Spleen (tissue), 13 donors: Measurements from ENCODE around the gene RCL1. TPM values are rescaled to one million over a fixed set of nuclear protein-coding genes. Genes with fewer than 3 reads are reported as not detected.
A peak's percentile ranks its signal among the peaks of the same experiment; 100 is the strongest.

ENCODE experiments used
- DNase-seq: peaks from one replicate; pipeline ENCODE4 v3.0.0-alpha.2; 2020
- H3K27ac ChIP-seq, 8 donors: fragments of 200-600 bp; sonication (generic) in 7 of 8; 1 replicate in 4 of 8; 2 replicates in 4 of 8; pipeline versions ENCODE4 v1.5.0 to v1.8.0; 2016 to 2021; ENCODE audit warnings: inconsistent platforms in 4 of 8, mild to moderate bottlenecking in 4 of 8, moderate library complexity in 1 of 8
- H3K27me3 ChIP-seq, 7 donors: fragments of 200-600 bp; sonication (generic) in 6 of 7; replicated peaks in 1 of 7; 1 replicate in 4 of 7; 2 replicates in 3 of 7; pipeline versions ENCODE4 v1.5.0 to v1.8.0; 2016 to 2021; ENCODE audit warnings: inconsistent platforms in 3 of 7, mild to moderate bottlenecking in 1 of 7
- H3K36me3 ChIP-seq, 6 donors: fragments of 200-600 bp; sonication (generic) in 5 of 6; 1 replicate in 4 of 6; 2 replicates in 2 of 6; pipeline versions ENCODE4 v1.5.0 to v1.8.0; 2016 to 2021; ENCODE audit warnings: inconsistent platforms in 2 of 6
- H3K4me1 ChIP-seq, 6 donors: fragments of 200-600 bp; sonication (generic) in 5 of 6; 1 replicate in 3 of 6; 2 replicates in 3 of 6; pipeline versions ENCODE4 v1.5.0 to v1.8.0; 2016 to 2021; ENCODE audit warnings: inconsistent platforms in 3 of 6
- H3K4me3 ChIP-seq, 8 donors: fragments of 200-600 bp; sonication (generic) in 7 of 8; 1 replicate in 4 of 8; 2 replicates in 4 of 8; pipeline versions ENCODE4 v1.5.0 to v1.8.0; 2016 to 2021; ENCODE audit warnings: inconsistent platforms in 4 of 8, mild to moderate bottlenecking in 4 of 8, moderate library complexity in 2 of 8
- H3K9me3 ChIP-seq, 8 donors: fragments of 200-600 bp; sonication (generic) in 7 of 8; 1 replicate in 4 of 8; 2 replicates in 4 of 8; pipeline versions ENCODE4 v1.5.0 to v1.8.0; 2016 to 2021; ENCODE audit warnings: inconsistent platforms in 4 of 8
- CTCF ChIP-seq, 11 experiments: fragments of 200-600 bp in 7 of 11; fragments of 450-650 bp in 4 of 11; sonication (generic) in 4 of 11; IDR thresholded peaks in 8 of 11; conservative IDR thresholded peaks in 3 of 11; 1 replicate in 7 of 11; 2 replicates in 4 of 11; pipeline versions ENCODE4 v1.4.0 to v1.8.0; 2016 to 2021; ENCODE audit warnings: antibody characterized with exemption in 11 of 11, inconsistent platforms in 4 of 11, mild to moderate bottlenecking in 1 of 11
- POLR2A ChIP-seq, 3 donors: fragments of 450-650 bp; IDR thresholded peaks; one replicate each; pipeline ENCODE4 v1.5.1; 2017; ENCODE audit warnings: antibody characterized with exemption in 3 of 3, mild to moderate bottlenecking in 1 of 3
- POLR2AphosphoS5 ChIP-seq, 3 donors: sonication (generic); formaldehyde crosslinking; IDR thresholded peaks; one replicate each; pipeline ENCODE4 v1.5.1; 2017; ENCODE audit warnings: antibody characterized with exemption in 3 of 3
- WGBS, 5 donors: extraction: QIAGEN DNeasy Blood & Tissue Kit in 3 of 5; methylation state at CpG; one replicate each; pipeline versions ENCODE4 v1.1.5 to v1.1.7; 2013 to 2018; 5-methylcytosine and 5-hydroxymethylcytosine counted together
- intact Hi-C: fragments of 100-400 bp; cut with DNase I; formaldehyde crosslinking; loops from one replicate; pipeline ENCODE4 v1.15.0; 2023; ENCODE audit warnings: low total_unique reads
- long read RNA-seq, 2 donors: transcript quantifications; one replicate each; lab custom pipeline, GENCODE V29; 2026
- polyA plus RNA-seq, 3 donors: library from polyadenylated mRNA; stranded (reverse); fragments of 200-250 nt; gene quantifications; one replicate each; pipeline ENCODE4 v1.2.1, GENCODE V29; 2013
- total RNA-seq, 7 donors: library from RNA; depleted of rRNA in 3 of 7; stranded (reverse); fragments of >200 nt in 3 of 7; fragmentation: NEBNext Ultra II Directional in 4 of 7; extraction: Animal tissue kit (Norgen Biotek cat#: 25700) in 4 of 7; gene quantifications; one replicate each; pipeline versions ENCODE4 v1.1.0 to v1.2.1, GENCODE V29; 2016 to 2021
- donor health status: healthy with polysubstance abuse.
- donor health status: DM: no; HTN: no; CAD: no; lungs with moderate emphysema.
- donor health status: DM: no; HTN: no; CAD: no.
- donor health status: Bipolar disorder and iron deficiency.
- donor health status: healthy.
- donor health status: DM: no; HTN: no; CAD: no.
- donor health status: DM: yes; HTN: yes; CAD: no.

RCL1 gene
- 10 to 100 TPM; 16.8 to 29.4 (median 23.3) TPM for total RNA-seq
- 10 to 100 TPM; 11.8 to 15.3 (median 12.2) TPM for polyA plus RNA-seq
- long read RNA-seq, donor 1, partial matches to known transcripts, result 0 of 2 reads
- long read RNA-seq, donor 1, other reads (novel, unspliced or antisense), result 0 of 2 reads
- long read RNA-seq, donor 2, transcript RCL1-204 (9 exons, 2,134 nt), result major isoform, 6 of 6 reads
- long read RNA-seq, donor 2, partial matches to known transcripts, result 0 of 6 reads
- long read RNA-seq, donor 2, other reads (novel, unspliced or antisense), result 0 of 6 reads

- Histone ChIP-seq H3K27ac (peak within 1 kb of the TSS; percentile 67 to 93 (median 88)), H3K9me3 (no peaks in the 10 kb centered on the region), H3K36me3 (no peaks in the 10 kb centered on the region), H3K4me3 (peak within 1 kb of the TSS; percentile 83 to 98 (median 94)), H3K27me3 (no peaks in the 10 kb centered on the region), H3K4me1 (peaks cover 19 to 49% (median 38%) of the 10 kb centered on the region in 6 donors)
- TF ChIP-seq POLR2AphosphoS5 (IDR thresholded peaks at IDR 0.05) (peak; percentile 88 to 95 (median 92)), POLR2A (IDR thresholded peaks at IDR 0.05) (peak in 1 of 3 donors; percentile 69), CTCF (IDR thresholded peaks at IDR 0.05 in 8 of 11, conservative IDR thresholded peaks at IDR 0.05 in 3 of 11) (peak in 2 of 11 experiments; percentile 16 to 27)
- DNase-seq, result peak; percentile 99
- intact Hi-C loops, result no loop called here
- WGBS, 5 donors, result 0 to 1% (median 0%) methylated on average over 21 to 106 of the region's 106 CpGs
Observed at GRCh38 chr9:4792572-4793458, at the start of gene RCL1. RCL1 (plus strand) TSS chr9:4792944; CDS start chr9:4793092, 148 bp downstream.

GRCh38 chr9:4743131-4743875, 49.4 kb upstream of the RCL1 start:
- intact Hi-C loops, result loop anchor here (10.0 kb wide), 1 partner anchor 701 kb away; no protein-coding TSS in a partner anchor
- H3K4me3 ChIP-seq, result no peak overlapping the region
- H3K36me3 ChIP-seq, result no peaks in the 10 kb centered on the region

GRCh38 chr9:4746278-4747030, 46.3 kb upstream of the RCL1 start:
- DNase-seq, result no peak
- Histone ChIP-seq H3K4me3 (no peak overlapping the region), H3K27me3 (no peaks in the 10 kb centered on the region), H3K36me3 (no peaks in the 10 kb centered on the region), H3K4me1 (peaks cover 0 to 15% (median 8%) of the 10 kb centered on the region in 6 donors), H3K27ac (no peak overlapping the region), H3K9me3 (no peaks in the 10 kb centered on the region)
- intact Hi-C loops, result loop anchor here (10.0 kb wide), 1 partner anchor 698 kb away; no protein-coding TSS in a partner anchor
- 76 to 88% (median 78%) methylated on average over 2 of the region's 2 CpGs for WGBS, 5 donors
- TF ChIP-seq CTCF (IDR thresholded peaks at IDR 0.05 in 8 of 11, conservative IDR thresholded peaks at IDR 0.05 in 3 of 11), result no peak
- TF ChIP-seq POLR2AphosphoS5 (IDR thresholded peaks at IDR 0.05), result no peak

More at GRCh38 chr9:4743131-4743875, 49.4 kb upstream of the RCL1 start:
- H3K27ac ChIP-seq, result no peak overlapping the region
- H3K4me1 ChIP-seq, result peaks cover 10 to 34% (median 28%) of the 10 kb centered on the region in 6 donors
- 76 to 90% (median 77%) methylated on average over 5 of the region's 5 CpGs for WGBS, 5 donors
- DNase-seq, result no peak
- H3K27me3 ChIP-seq, result no peaks in the 10 kb centered on the region
- no peaks in the 10 kb centered on the region for H3K9me3 ChIP-seq
- TF ChIP-seq CTCF (IDR thresholded peaks at IDR 0.05 in 8 of 11, conservative IDR thresholded peaks at IDR 0.05 in 3 of 11) (no peak), POLR2A (IDR thresholded peaks at IDR 0.05) (no peak), POLR2AphosphoS5 (IDR thresholded peaks at IDR 0.05) (no peak)
